Trophoblast cell (in vitro differentiated cells and primary cell): ENCODE results near the gene INVS.
"Not testable (repeated sequence)": the region's sequence is repeated elsewhere in the genome, so short reads cannot be mapped to it uniquely, and the experiment has no call there.

Experiments
- DNase-seq, 2 donors: peaks; one replicate each; pipeline ENCODE4 v3.0.0-alpha.2; 2016
- H2AFZ ChIP-seq: 2 replicates; pipeline ENCODE4 v1.6.1; 2013; ENCODE audit warnings: low read length, moderate library complexity, mild to moderate bottlenecking; ENCODE audit not compliant: insufficient read depth, poor library complexity
- H2AK5ac ChIP-seq: 2 replicates; pipeline ENCODE4 v1.6.1; 2013; ENCODE audit warnings: mild to moderate bottlenecking, low read length
- H2BK120ac ChIP-seq: 2 replicates; pipeline ENCODE4 v1.6.1; 2013; ENCODE audit warnings: low read length, mild to moderate bottlenecking, moderate library complexity; ENCODE audit not compliant: insufficient read depth, poor library complexity
- H2BK12ac ChIP-seq: 2 replicates; pipeline ENCODE4 v1.6.1; 2013; ENCODE audit warnings: mild to moderate bottlenecking, low read length, moderate library complexity
- H2BK5ac ChIP-seq: 2 replicates; pipeline ENCODE4 v1.6.1; 2013; ENCODE audit warnings: low read length, low read depth, moderate library complexity, mild to moderate bottlenecking; ENCODE audit not compliant: poor library complexity
- H3K14ac ChIP-seq: 2 replicates; pipeline ENCODE4 v1.6.1; 2013; ENCODE audit warnings: mild to moderate bottlenecking, low read length
- H3K18ac ChIP-seq: 2 replicates; pipeline ENCODE4 v1.6.1; 2013; ENCODE audit warnings: mild to moderate bottlenecking, low read length
- H3K23ac ChIP-seq: 2 replicates; pipeline ENCODE4 v1.6.1; 2013; ENCODE audit warnings: low read length
- H3K27ac ChIP-seq: 2 replicates; pipeline ENCODE4 v1.5.1; 2013; ENCODE audit warnings: low read depth, mild to moderate bottlenecking, inconsistent platforms, low read length, moderate library complexity
- H3K27me3 ChIP-seq: 2 replicates; pipeline ENCODE4 v1.6.1; 2013; ENCODE audit warnings: inconsistent platforms, mild to moderate bottlenecking, low read length, moderate library complexity; ENCODE audit not compliant: insufficient read depth
- H3K36me3 ChIP-seq, 2 experiments: 1 replicate in 1 of 2; 2 replicates in 1 of 2; pipeline ENCODE4 v1.6.1; 2013; ENCODE audit warnings: low read length in 2 of 2, mild to moderate bottlenecking in 2 of 2, moderate library complexity in 1 of 2; ENCODE audit not compliant: insufficient read depth in 2 of 2, control insufficient read depth in 1 of 2
- H3K4ac ChIP-seq: 2 replicates; pipeline ENCODE4 v1.6.1; 2013; ENCODE audit warnings: low read depth, mild to moderate bottlenecking, low read length, moderate library complexity
- H3K4me1 ChIP-seq, 2 experiments: 1 replicate in 1 of 2; 2 replicates in 1 of 2; pipeline ENCODE4 v1.6.1; 2013; ENCODE audit warnings: low read length in 2 of 2, mild to moderate bottlenecking in 2 of 2, moderate library complexity in 1 of 2; ENCODE audit not compliant: insufficient read depth in 2 of 2, control insufficient read depth in 1 of 2
- H3K4me2 ChIP-seq: 2 replicates; pipeline ENCODE4 v1.6.1; 2013; ENCODE audit warnings: inconsistent platforms, mild to moderate bottlenecking, low read length, moderate library complexity
- H3K4me3 ChIP-seq: 2 replicates; pipeline ENCODE4 v1.5.1; 2013; ENCODE audit warnings: mild to moderate bottlenecking, low read depth, low read length, inconsistent platforms
- H3K79me1 ChIP-seq: one replicate; pipeline ENCODE4 v1.6.1; 2013; ENCODE audit warnings: low read length
- H3K79me2 ChIP-seq: 2 replicates; pipeline ENCODE4 v1.6.1; 2013; ENCODE audit warnings: low read length, mild to moderate bottlenecking; ENCODE audit not compliant: control insufficient read depth, insufficient read depth, poor library complexity
- H3K9ac ChIP-seq: 2 replicates; pipeline ENCODE4 v1.6.1; 2013; ENCODE audit warnings: mild to moderate bottlenecking, low read length
- H3K9me3 ChIP-seq: 2 replicates; pipeline ENCODE4 v1.6.1; 2013; ENCODE audit warnings: low read depth, mild to moderate bottlenecking, control low read depth, inconsistent platforms, low read length; ENCODE audit not compliant: insufficient read depth
- H4K12ac ChIP-seq: 2 replicates; pipeline ENCODE4 v1.6.1; 2013; ENCODE audit warnings: low read depth, mild to moderate bottlenecking, low read length, moderate library complexity
- H4K8ac ChIP-seq: 2 replicates; pipeline ENCODE4 v1.6.1; 2013; ENCODE audit warnings: low read depth, mild to moderate bottlenecking, low read length, moderate library complexity
- H4K91ac ChIP-seq: one replicate; pipeline ENCODE4 v1.6.1; 2013; ENCODE audit warnings: low read depth, mild to moderate bottlenecking, low read length, moderate library complexity
- WGBS: extraction: QIAGEN DNeasy Blood & Tissue Kit; methylation state at CpG from one replicate; pipeline ENCODE4 v1.1.7; 2013; ENCODE audit warnings: missing lambda C conversion rate; ENCODE audit not compliant: insufficient read length, insufficient coverage; ENCODE audit errors: extremely low coverage; 5-methylcytosine and 5-hydroxymethylcytosine counted together

INVS gene

DNA sequence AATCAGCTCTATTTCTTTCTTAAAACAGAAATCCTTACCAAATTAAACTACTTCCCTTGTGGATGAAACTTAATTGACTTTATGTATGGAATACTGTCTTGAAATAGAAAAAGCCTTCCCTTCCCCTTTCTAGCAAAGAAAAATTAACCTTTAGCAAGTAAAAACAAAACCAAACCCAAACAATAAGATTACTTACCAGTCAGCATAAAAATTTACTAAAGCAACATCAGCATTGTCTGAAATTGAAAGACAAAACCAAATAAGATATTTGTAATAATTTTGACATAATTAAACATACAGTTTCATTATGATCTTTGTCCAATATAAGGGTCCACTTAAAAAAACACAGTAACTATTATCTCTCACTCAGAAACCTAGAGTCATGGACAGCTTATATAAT, 41.4 kb upstream of the INVS start:
- no peak overlapping the region for H2BK120ac ChIP-seq
- DNase-seq: no peak

DNA sequence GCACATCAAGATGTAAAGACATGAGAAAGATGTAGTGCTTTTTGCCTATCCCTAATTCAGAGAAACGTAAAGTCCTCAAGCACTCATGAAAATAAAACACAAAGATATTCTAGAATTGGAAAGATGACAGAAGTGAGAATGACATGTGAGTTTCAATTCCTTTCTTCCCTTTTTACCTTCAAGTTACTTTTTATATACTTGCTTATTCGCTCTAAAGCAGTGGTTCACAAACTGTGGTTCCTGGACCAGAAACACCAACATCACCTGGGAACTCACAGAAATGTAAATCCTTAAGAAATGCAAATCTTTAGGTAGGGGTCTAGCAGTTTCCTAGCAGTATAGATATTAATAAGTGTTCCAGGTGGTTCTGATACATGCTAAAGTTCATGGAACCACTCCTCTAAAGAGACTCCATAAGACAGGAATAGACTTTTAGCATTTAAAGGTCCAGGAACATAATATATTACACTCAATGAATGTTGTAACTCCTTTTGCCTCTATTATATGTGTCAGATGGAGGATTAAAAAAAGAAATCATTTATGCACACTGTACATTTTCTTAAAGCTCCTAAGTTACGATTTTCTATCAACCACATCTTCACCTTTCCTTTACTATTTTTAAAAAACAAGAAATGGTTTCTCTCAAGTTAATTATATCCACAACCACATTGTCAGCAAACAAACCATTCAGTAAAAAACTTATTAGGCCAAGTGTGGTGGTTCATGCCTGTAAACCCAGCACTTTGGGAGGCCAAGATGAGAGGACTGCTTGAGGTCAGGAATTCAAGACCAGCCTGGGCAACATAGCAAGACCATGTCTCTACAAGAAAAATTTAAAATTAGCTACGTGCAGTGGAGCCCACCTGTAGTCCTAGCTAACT, 40.1 kb upstream of the INVS start:
- Histone ChIP-seq H3K9ac (no peak overlapping the region), H3K23ac (no peak overlapping the region), H2AFZ (no peak overlapping the region), H2BK5ac (no peak overlapping the region), H3K4me3 (no peak overlapping the region), H3K9me3 (no peaks in the 10 kb centered on the region), H3K18ac (no peak overlapping the region), H3K4me1 (no peaks in the 10 kb centered on the region), H3K4ac (no peak overlapping the region), H3K27ac (no peak overlapping the region), H3K4me2 (no peak overlapping the region), H2AK5ac (no peak overlapping the region), H3K79me2 (no peaks in the 10 kb centered on the region), H3K14ac (no peak overlapping the region), H3K36me3 (no peaks in the 10 kb centered on the region), H4K8ac (no peak overlapping the region), H4K12ac (no peak overlapping the region), H2BK120ac (no peak overlapping the region), H3K27me3 (no peaks in the 10 kb centered on the region), H2BK12ac (no peak overlapping the region), H3K79me1 (no peaks in the 10 kb centered on the region), H4K91ac (no peak overlapping the region)
- DNase-seq: no peak
- WGBS: 100% methylated on average over 1 of the region's 4 CpGs

More for the DNA sequence above, 41.4 kb upstream of the INVS start:
- no peaks in the 10 kb centered on the region for H3K27me3 ChIP-seq
- no peaks in the 10 kb centered on the region for H3K79me1 ChIP-seq
- H3K27ac ChIP-seq: no peak overlapping the region
- H3K36me3 ChIP-seq: no peaks in the 10 kb centered on the region
- no peak overlapping the region for H4K91ac ChIP-seq
- H3K79me2 ChIP-seq: no peaks in the 10 kb centered on the region
- H4K8ac ChIP-seq: no peak overlapping the region
- H3K4ac ChIP-seq: no peak overlapping the region
- H3K9me3 ChIP-seq: no peaks in the 10 kb centered on the region
- no peaks in the 10 kb centered on the region for H3K4me1 ChIP-seq
- H4K12ac ChIP-seq: no peak overlapping the region
- no peak overlapping the region for H3K4me2 ChIP-seq
- no peak overlapping the region for H2BK5ac ChIP-seq
- no peak overlapping the region for H2BK12ac ChIP-seq
- H3K23ac ChIP-seq: no peak overlapping the region
- H3K9ac ChIP-seq: no peak overlapping the region
- H2AFZ ChIP-seq: no peak overlapping the region
- H3K14ac ChIP-seq: no peak overlapping the region
- H3K4me3 ChIP-seq: no peak overlapping the region
- H3K18ac ChIP-seq: no peak overlapping the region
- H2AK5ac ChIP-seq: no peak overlapping the region

DNA sequence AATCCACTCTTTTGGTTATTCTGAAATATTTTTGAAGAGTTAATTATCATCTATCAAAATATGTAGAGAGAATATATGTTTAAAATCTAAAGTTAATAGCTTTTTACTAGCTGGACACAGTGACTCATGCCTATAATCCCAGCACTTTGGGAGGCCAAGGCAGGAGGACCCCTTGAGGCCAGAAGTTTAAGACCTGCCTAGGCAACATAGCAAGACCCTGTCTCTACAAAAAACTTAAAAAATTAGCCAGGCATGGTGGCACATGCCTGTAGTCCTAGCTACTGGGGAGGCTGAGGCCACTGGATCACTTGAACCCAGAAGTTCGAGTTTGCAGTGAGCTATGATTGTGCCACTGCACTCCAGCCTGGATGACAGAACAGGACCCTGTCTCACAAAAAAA, 36.4 kb upstream of the INVS start:
- H3K79me2 ChIP-seq, H3K23ac ChIP-seq, H2BK5ac ChIP-seq, H3K79me1 ChIP-seq, H4K8ac ChIP-seq, H2BK12ac ChIP-seq, H2BK120ac ChIP-seq, DNase-seq, H3K9me3 ChIP-seq, H3K4me1 ChIP-seq, H3K27ac ChIP-seq, H3K9ac ChIP-seq, H3K4me2 ChIP-seq, H3K4ac ChIP-seq, H4K12ac ChIP-seq, H3K27me3 ChIP-seq, H4K91ac ChIP-seq, H3K4me3 ChIP-seq, H3K14ac ChIP-seq, H2AFZ ChIP-seq, H2AK5ac ChIP-seq, H3K18ac ChIP-seq, H3K36me3 ChIP-seq: not testable (repeated sequence)
- no CpG with 5 or more reads among the region's 1 CpG for WGBS

DNA sequence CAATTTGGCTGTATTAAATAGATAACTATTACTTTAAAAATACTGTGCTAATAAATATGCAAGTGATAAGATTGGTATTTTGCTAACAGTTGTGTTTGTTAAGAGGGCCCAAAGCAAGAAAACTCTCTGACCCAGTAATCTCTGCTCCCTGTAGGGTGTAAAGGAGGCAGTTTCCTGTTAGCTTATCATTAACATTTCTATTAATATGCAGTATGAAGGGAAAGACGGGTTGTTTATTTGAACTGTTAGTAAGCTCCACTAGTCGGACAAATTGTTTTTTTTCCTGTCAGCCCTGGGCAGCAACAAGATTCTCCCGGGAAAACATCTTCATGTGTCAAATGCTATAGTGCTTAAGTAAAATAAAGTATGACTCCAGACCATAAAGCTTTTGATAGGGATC, 35.9 kb upstream of the INVS start:
- Histone ChIP-seq H4K91ac (no peak overlapping the region), H2AFZ (no peak overlapping the region), H3K9ac (no peak overlapping the region), H2AK5ac (no peak overlapping the region), H2BK12ac (no peak overlapping the region), H3K4me2 (no peak overlapping the region), H3K18ac (no peak overlapping the region), H3K79me2 (no peaks in the 10 kb centered on the region), H2BK5ac (no peak overlapping the region), H2BK120ac (no peak overlapping the region), H3K27ac (no peak overlapping the region), H3K4me1 (no peaks in the 10 kb centered on the region), H3K79me1 (no peaks in the 10 kb centered on the region), H4K8ac (no peak overlapping the region), H3K4me3 (no peak overlapping the region), H3K23ac (no peak overlapping the region), H3K27me3 (no peaks in the 10 kb centered on the region), H3K9me3 (no peaks in the 10 kb centered on the region), H3K14ac (no peak overlapping the region), H3K36me3 (no peaks in the 10 kb centered on the region), H4K12ac (no peak overlapping the region), H3K4ac (no peak overlapping the region)
- DNase-seq: no peak
- WGBS: no CpG with 5 or more reads among the region's 3 CpGs
